Measurements from ENCODE around the gene ACCSL. TPM values are rescaled to one million over a fixed set of nuclear protein-coding genes. Genes with fewer than 3 reads are reported as not detected.

Gene ACCSL
- total RNA-seq, 1 donor from 2014 or later = not detected

DNA sequence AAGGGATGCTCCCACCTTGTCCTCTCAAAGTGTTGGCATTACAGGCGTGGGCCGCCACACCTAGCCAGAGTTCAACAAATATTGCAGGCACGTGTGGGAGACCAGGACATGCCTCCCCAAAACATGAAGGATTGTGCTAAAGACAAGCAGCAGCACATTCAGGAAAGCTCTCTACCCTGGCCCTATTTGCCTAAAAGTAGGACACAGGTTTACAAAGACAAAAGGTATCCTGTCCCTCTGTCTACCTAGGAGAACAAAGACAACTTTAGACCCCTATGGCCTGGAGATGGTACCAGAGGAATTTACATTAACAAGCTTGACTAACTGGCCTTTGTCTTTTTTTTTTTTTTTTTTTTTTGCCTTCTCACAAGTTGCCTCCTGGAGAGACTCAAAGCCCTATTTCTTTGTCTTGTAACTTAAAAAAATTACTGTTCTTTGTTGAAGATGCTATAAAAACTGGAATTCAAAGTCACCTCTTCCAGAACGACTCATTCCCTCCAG is 17.4 kb downstream of the ACCSL start:
- DNase-seq = no peak

DNA sequence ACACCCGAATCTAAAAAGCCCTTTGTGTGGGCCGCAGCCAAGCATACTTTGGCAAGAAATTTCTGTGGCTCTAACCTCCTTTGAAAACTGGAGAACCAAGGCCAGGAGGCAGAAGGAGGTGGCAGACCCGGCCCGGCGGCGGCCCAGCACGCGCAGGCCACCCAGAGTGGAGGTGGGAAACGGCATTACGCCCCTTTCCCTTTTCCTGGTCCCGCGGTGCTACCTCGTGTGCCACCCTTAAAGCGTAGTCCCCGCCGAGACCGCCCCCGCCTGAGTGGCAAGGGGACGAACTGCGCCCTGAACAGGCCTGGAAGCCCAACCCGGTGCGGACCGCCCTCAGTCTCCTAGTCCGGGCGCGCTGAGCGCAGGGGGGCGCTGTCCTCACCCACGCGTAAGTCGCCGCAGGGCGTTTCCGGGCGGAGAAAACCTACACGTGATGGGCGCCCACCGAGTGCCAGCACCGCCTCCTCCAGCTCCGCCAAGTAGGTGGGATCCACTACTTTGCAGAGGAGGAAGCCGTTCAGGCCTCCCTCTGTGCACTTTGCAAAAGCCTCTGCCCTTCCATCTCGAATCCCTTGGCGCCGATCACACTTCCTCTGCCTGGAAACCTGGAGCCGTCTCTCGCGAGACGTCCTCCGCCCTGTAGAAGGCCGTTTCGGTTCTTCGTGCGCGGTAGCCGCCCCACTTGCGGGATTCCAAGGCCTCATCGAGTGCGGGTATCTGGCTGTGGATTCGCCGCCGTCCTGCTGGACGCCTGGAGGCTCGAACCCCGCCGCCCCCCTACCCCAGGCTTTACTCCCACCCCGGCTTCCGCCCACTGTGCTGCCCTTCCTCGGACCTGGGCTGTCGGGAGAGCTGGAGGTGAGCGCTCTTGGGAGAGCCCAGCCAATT is 18.3 kb downstream of the ACCSL start, which contains the start of gene ACCS:
Gene ACCS, plus strand, starts transcription at position 430 of the 891 bp plus-strand sequence. CDS start 1,358 bp downstream, outside the sequence.
- DNase-seq = peak; percentile 97

DNA sequence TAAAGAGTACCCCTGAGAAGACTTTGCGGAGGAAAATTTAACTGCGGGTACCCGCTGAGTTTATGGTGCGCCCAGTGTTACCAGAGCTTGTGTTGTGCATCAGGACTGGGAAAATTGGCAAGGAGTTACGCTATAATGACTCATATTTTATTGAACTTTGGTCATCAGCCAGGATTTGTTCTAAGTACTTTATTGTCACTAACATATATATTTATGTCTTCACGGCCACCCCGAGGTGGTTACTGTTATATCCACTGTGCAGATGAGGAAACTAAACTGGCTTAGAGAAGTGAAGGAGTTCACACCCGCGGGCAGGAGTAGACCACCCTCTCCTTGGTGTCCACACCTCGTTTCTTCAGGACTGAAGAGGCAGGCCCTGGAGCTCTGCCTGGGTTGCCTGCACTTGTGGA is 19.0 kb downstream of the ACCSL start:
- DNase-seq = no peak

DNA sequence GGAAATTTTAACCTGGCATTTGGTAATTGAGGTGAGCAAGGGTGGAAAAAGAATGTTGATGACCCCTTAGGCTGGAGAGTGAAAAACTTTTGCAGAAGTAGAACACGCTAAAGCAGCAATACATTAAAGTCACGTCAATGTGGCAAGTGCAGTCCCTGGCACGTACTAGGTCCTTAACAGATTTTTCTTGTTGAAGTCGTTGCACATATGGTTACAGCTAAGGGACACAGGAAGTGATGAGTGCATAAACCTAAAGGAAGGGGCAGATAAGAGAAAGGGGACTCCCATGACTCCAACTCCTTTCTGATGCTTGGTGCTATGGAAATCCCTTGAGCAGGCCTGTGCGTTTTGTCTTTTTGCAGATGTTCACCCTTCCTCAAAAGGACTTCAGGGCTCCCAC is 19.5 kb downstream of the ACCSL start:
- DNase-seq = no peak

DNA sequence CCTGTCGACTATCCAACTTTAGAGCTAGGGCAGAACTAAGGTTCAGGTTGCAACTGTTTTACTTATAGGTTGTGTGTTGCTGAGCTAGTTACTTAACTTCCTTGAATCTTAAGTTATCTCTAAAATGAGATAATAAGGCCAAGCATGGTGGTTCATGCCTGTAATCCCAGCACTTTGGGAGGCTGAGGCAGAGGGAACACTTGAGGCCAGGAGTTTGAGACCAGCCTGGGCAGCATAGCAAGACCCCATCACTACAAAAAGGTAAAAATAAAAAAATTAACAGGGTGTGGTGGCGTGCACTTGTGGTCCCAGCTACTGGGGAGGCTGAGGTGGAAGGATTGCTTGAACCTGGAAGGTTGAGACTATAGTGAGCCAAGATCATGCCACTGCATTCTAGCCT is 20.4 kb downstream of the ACCSL start:
- DNase-seq = no peak

DNA sequence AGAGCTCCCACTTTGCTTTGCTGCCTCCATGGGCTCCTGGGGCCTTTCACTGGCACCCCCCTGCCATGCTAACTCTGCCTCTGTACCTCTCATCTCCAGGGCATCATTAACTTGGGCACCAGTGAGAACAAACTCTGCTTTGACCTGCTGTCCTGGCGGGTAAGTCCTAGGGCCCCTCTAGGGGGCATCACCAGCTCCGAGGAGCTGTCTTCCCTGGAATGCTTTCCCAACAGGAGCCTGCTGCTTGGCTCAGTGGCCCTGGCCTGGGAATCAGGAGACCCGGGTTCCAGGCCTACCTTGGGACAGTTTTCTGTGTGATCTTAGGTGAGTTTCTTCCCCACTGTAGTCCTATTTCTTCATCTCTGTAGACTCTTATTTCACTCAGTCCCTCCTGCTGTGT is 23.4 kb downstream of the ACCSL start:
- DNase-seq = no peak

DNA sequence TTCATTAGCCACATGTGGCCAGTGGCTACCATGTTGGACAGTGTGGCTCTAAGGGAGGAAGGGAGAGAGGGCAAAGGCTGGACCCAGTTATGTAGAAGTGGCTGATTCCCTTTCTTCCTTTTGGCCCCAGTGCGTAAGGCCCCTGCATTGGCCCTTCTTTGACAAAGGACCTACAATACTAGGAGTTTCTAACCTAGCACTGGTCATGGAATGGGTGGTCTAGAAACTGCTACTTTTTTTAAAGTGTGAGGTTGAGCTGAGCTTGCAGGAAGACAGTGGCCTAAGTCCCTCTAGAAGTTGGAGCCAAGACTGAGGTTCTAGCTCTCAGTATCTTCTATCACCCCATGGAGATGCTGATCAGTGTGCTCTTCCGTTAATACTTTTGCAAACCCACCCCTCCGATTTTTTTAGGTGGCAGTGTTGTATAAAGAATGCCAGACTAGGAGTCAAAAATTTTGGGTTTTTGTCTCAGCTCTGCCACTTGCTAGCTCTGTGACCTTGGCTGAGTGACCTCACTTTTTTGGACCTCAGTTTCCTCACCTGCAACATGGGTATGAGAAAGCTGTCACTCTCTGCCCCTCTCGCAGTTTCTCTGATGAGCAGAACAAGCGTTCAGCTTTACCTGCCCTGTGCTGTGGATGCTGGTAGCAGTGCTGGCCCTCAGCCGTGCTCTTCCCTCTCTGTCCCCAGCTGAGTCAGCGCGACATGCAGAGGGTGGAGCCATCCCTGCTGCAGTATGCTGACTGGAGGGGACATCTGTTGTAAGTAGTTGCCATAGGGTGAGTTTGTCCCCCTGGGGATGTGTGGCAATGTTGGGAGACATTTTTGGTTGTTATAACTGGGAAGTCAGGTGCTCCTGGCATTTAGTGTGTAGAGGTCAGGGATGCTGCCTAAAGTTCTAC is 25.2 kb downstream of the ACCSL start:
- no peak for DNase-seq

DNA sequence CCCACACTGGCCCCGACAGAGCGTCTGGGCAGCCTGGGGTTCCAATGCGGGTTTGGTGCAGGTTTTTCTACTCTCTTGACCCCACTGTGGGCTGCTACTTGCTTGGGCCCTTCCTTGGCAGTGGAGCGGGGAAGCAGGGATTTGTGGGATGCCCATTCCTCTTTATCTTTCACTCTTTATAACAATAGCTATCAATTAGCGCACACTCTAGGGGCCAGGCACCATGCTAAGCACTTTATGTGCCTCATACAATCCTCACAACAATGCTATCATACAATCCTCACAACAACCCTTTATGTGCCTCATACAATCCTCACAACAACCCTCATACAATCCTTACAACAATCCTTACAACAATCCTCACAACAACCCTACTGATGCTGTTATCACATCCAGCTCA is 31.0 kb downstream of the ACCSL start:
- no peak for DNase-seq

DNA sequence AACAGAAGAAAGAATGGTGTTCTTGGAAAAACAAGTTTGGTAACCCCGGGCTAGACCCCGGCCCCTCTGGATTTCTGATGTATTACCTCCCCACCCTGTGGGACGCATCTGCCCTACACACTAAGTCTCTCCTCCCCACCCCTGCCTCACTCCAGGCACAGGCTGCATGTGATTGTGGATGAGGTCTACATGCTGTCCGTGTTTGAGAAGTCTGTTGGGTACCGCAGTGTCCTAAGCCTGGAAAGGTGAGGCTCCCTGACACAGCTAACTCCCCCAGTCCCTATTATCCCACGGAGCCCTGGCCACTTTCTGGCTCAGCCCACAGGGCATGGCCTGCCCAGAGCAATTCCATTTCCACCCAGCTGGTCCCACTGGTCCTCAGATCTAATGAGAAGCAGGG is 31.6 kb downstream of the ACCSL start:
- DNase-seq = no peak

DNA sequence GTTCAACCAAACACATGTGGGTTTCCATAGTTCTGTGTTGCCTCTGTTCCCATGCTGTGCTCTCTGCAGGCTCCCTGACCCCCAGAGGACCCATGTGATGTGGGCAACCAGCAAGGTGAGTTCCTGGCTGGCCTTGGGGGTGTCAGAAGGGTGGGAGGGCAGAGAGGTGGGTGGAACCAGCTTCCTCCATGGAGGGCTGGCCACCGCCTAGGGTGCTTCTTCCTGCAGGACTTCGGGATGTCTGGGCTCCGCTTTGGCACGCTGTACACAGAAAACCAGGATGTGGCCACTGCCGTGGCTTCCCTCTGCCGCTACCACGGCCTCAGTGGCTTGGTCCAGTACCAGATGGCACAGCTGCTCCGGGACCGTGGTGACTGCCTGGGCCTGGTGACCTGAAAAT is 33.2 kb downstream of the ACCSL start:
- DNase-seq = no peak

DNA sequence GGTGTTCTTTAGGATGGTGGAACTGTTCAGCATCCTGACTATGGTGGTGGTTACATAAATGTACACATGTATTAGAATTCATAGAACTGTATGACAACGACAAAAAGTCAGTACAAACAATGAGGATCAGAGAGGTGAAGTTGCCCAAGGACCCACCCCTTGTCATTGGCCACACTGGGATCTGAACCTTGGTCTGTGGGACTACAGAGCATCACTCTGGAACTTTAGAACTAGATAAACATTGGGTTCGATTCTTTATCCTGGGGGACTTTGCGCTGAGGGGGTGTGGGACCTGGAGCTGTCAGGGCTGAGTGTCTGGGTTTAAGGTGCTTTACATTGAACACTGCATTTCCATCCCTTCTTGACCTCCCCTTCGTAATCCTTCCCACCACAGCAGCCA is 34.9 kb downstream of the ACCSL start:
- no peak for DNase-seq

DNA sequence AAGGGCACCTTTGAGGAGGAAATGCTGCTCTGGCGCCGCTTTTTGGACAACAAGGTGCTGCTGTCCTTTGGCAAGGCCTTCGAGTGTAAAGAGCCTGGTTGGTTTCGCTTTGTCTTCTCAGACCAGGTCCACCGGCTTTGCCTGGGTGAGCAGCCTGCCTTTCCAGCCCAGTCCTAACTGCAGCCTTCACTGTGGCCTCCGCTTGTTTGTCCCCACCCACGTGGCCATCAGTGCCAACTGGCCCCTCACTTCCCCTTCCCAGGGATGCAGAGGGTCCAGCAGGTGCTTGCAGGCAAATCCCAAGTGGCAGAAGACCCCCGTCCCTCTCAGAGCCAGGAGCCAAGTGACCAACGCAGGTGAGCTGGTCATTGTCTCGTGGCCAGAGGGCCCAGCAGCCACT is 35.7 kb downstream of the ACCSL start:
- no peak for DNase-seq

DNA sequence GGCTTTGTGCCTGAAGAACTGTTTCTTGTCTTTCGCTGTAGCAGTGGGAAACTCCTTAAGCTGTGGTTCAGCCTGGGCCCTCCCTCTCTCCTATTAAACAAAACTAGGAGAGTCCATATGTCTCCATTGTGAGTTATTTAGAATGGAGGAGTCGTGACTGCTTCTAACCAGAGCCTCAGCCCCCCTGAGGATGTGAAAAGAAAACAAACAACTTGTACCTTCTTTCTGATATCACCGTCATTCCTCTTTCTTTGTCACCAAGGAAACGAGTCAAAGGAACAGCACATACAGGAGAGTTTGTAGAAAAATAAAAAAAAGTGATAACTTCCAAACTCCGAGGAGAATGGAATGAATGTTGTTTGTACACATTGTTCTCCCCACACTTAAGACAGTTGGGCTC is 36.1 kb downstream of the ACCSL start:
- no peak for DNase-seq

DNA sequence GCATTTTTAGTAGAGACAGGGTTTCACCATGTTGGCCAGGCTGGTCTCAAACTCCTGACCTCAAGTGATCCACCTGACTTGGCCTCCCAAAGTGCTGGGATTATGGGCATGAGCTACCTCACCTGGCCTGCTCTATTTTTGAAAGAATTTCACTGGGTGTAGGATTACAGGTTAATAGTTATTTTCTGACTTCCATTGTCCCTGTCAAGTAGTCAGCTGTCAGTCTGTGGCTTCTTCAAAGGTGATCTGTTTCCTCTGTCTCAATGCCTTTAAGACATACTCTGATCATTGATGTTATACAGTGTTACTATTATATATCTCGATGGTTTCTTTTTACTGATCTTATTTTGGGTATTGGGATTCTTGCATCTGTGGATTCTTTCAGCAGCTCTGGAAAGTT is 37.5 kb downstream of the ACCSL start:
- no peak for DNase-seq

DNA sequence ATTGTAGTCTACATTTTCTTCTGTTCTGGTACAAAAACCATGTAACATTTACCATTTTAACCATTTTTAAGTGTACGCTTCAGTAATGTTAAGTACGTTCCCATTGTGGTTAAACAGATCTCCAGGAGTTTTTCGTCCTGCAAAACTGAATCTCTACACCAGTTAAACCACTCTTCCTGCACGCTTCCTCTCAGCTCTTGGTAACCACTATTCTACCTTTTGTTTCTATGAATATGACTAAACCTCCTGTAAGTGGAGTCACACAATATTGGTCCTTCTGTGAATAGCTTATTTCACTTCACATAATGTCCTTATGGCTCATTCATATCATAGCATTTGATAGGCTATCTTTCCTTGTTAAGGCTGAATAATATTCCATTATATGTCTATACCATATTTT is 40.6 kb downstream of the ACCSL start:
- no peak for DNase-seq

DNA sequence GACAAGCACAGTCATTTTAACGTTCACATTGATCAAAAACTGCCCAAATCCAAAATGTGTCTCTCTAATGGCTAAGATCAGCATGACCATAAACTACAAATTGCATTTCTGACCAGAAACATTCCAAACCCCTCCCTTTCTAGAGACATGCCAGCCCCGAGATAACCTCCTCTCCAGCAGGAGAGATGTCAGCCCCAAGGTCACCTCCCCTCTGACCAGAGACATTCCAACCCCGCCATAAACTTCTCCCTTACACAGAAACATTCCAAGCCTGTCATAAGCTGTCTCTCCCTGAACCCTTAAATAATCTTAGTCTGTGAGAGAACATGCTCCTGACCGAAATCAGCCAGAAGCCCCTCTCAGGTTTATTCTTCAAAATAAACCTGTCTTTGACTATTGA is 41.1 kb downstream of the ACCSL start:
- no peak for DNase-seq

DNA sequence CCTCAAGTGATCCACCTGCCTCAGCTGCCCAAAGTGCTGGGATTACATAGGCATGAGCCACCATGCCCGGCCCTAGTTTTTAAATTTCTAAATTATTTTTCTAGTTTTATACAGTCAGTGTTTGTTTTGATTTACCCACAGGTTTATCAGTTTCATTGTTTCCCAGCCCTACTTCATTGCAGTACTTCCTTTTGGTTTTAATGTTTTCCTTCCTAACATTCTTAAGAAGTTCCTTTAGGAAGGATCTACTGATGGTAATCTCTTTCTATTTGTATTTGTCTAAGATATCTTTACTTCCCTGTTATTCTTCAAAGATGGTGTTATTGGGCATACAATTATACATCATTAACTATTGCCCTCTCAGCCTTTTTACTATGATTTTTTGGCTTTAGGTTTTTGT is 42.8 kb downstream of the ACCSL start:
- DNase-seq = no peak

DNA sequence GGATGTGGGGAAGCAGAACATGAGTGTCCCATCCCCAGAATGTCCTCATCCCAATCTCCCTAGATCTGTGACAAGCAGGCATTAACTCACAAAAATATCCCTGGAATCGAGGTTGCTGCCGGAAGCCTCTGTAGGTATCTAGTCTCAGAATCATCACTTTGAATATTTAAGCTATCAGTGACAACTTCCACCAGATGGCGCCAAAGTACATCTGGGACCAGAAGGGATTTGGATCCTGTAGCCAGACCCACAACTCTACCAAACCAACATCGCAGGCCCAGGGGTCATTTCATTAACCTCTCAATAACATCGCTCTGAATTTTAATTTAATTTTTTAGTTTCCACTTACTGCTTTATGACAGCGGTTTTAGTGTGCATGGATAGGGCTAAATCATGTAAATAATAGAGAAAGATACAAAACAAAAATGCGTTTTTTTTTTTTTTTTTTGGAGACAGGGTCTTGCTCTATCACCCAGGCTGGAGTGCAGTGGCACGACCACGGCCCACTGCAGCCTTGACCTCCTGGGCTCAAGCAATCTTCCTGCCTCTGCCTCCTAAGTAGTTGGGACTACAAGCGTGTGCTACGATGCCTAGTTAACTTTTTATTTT is 46.6 kb downstream of the ACCSL start:
- DNase-seq = peak; percentile 94

DNA sequence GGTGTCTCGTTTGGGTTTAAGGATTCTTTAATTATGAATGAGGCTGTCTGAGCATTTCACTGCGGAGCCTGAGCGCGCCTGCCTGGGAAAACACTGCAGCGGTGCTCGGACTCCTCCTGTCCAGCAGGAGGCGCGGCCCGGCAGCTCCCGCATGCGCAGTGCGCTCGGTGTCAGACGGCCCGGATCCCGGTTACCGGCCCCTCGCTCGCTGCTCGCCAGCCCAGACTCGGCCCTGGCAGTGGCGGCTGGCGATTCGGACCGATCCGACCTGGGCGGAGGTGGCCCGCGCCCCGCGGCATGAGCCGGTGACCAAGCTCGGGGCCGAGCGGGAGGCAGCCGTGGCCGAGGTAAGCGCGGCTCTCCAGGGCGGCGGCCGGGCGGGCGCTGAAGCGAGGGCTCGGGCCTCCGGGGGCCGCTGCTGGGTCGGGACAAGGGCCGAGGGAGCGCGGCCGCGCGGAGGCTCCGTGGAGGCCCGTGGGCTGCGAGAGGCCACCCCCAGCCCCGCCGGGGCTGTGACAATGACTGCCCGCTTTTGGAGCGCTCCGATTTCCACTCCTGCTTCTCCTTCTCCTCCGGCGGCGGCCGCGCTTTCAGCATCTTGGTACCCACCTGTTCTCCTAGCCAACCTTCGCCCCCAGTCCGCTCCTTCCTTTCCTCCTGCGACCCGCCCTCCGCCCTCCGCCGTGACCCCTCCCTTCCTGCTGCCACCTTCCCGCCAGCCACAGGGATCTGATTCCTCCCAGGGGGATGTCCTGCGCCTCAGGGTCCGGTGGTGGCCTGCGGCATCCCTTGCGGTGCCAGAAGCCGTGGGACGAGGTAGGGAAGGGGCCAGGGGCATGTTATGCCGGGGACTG is 48.0 kb downstream of the ACCSL start, which contains the start of gene EXT2:
Gene EXT2, plus strand, starts transcription at position 173 of the 854 bp plus-strand sequence. CDS start 12,035 bp downstream, outside the sequence.
- peak; percentile 93 for DNase-seq

DNA sequence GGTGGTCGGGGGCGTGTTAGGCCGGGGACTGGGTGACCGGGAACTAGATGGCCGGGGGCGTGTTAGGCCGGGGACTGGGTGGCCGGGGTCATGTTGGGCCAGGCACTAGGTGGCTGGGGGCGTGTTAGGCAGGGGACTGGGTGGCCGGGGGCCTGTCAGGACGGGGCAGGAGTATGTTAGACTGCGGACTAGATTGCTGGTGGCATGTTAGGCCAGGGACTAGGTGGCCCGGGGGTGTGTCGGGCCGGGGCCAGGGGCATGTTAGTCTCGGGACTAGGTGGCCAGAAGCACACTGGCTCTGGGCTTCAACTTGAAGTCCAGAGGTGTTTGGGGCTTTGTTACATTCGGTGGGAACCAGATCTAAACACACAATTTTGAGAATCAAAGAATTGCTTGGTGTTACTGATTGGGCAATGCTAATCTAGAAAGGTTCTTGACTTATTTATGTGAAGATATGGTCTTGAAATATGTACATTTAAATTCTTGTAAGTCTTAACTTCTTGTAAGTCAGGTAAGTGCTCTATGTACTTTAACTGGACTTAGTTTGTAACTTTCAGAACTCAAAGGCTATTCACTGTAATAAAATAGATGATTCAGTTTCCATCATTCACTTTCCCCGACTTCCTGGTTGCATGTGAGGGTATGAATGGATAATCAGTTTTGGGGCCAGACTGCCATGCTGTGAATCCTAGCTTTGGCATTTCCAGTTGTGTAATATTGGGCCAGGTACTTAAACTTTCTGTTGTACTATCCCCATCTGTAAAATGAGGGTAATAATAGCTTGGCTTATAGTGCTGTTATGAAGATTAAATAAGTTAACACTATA is 48.8 kb downstream of the ACCSL start:
- DNase-seq = no peak

DNA sequence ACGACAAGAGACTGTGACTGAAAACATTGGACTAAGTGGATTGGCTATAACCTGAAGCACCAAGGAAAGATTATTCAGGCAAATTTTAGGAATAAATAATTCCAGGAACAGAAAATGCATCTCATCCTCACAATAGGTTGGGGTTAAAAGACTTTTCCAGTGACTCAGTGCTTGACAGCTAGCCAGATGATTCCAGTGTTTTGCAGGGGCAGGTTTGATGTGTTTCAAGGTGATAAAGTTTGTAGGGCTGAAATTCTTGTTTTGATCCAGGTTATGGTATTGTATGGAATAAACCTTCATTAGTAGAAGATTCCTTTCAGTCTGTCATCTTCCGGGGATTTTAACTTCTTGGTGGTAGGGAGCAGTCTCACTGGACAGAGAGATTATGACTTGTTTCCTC is 50.0 kb downstream of the ACCSL start:
- no peak for DNase-seq

Data from tongue (tissue), 2 donors.